ENCODE measurements around the gene FAM149A.

Gene FAM149A
- total RNA-seq, result 0 to 0.26 (median 0.19) reads per million in 3 donors

DNA sequence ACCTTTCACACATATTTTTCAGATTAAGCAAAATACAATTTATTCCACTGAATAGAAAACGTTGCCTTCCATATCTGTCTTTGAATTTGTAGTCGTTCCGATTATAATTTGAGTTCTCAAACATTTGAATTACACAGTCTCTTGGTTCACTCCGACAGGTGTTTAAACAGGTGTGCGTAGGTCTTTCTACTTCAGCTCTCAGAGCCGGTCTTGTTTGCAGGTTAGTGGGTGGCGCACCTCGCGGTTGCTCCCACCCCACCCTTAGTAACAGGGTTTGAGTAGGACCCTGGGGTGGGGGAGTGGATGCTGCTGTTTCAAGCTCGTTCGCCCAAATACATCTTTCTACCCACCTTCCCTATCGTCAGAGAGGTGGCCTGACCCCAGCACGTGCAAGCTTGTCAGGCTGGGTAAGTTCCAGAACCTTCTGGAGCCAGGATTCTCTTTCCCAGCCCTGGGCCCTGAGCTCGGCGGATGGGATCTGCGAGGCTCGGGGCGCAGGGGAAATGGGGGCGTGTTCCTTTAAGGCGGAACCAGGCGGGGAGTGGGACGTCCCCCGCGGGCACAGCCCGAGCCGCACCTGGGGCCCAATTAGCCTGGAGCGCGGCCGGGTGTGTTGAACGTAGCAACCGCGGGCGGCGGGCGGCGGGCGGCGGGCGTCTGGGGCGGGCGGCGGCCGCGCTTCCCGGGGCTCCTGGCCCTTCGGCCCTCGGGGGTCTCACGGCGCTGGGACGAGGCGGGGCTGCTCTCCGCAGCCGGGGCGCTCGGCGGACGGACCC is at the start of gene FAM149A:
FAM149A (plus strand) TSS at position 591 of the 776 bp plus-strand sequence.
- H3K36me3 ChIP-seq (ENCODE audit: control insufficient read depth, insufficient read depth, low read length), result no peaks in the 10 kb centered on the region
- H3K4me1 ChIP-seq (ENCODE audit: control insufficient read depth, insufficient read depth, low read length, poor library complexity, severe bottlenecking), result peaks cover 7% of the 10 kb centered on the region
- H3K9me3 ChIP-seq (ENCODE audit: control insufficient read depth, low read length), result no peaks in the 10 kb centered on the region
- H3K27ac ChIP-seq (ENCODE audit: insufficient read depth, low read length, poor library complexity, severe bottlenecking), result no peak within 1 kb of the TSS
- H3K27me3 ChIP-seq (replicated peaks; ENCODE audit: control insufficient read depth, insufficient read depth, low read length, poor library complexity, severe bottlenecking), result peaks cover 16% of the 10 kb centered on the region
- DNase-seq, result peak in 2 of 3 donors; percentile 3 to 11
- peak within 1 kb of the TSS; percentile 61 for H3K4me3 ChIP-seq (ENCODE audit: insufficient read depth, low read depth, low read length, poor library complexity, severe bottlenecking)

DNA sequence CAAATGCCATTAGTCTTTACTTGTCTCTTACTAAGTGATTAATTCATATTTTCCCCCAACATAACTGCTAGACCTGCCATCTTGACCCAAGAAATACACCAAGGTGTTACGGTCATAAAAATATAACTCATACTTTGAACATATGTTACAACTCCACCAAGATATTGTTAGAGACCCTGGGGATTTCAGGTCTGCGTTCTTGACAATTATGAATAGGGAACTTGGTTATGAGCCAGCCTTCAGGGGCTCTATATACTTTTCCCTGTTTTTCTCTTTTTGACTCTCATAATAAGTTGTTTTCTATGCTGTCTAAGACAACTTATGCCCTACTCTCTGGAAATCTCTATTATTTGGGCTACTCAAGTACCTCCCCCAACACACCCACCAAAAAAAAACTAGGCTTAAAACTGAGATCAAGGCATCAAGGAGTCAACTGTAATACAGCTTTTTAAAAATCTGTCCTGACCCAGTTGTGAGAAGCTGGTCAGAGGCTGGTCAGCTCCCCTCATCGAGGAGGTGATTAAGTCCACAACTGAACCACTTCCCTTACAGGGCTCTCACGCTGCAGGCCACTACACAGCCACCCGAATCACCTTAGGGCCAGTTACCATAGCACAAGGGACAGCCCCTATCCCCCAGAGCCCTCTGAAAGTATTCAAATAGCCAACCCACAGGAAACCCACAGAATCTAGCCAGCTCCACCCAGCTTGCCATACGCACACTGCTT is 46.1 kb upstream of the FAM149A start:
- peaks cover 3% of the 10 kb centered on the region for H3K27me3 ChIP-seq (replicated peaks; ENCODE audit: control insufficient read depth, insufficient read depth, low read length, poor library complexity, severe bottlenecking)
- H3K36me3 ChIP-seq (ENCODE audit: control insufficient read depth, insufficient read depth, low read length), result no peaks in the 10 kb centered on the region
- H3K4me1 ChIP-seq (ENCODE audit: control insufficient read depth, insufficient read depth, low read length, poor library complexity, severe bottlenecking), result peaks cover 6% of the 10 kb centered on the region
- no peak for DNase-seq
- H3K9me3 ChIP-seq (ENCODE audit: control insufficient read depth, low read length), result no peaks in the 10 kb centered on the region
- no peak overlapping the region for H3K27ac ChIP-seq (ENCODE audit: insufficient read depth, low read length, poor library complexity, severe bottlenecking)
- no peak overlapping the region for H3K4me3 ChIP-seq (ENCODE audit: insufficient read depth, low read depth, low read length, poor library complexity, severe bottlenecking)

- no peaks in the 10 kb centered on the region for H3K9me3 ChIP-seq (ENCODE audit: control insufficient read depth, low read length)
- DNase-seq, result no peak
- H3K36me3 ChIP-seq (ENCODE audit: control insufficient read depth, insufficient read depth, low read length), result no peaks in the 10 kb centered on the region
- H3K4me3 ChIP-seq (ENCODE audit: insufficient read depth, low read depth, low read length, poor library complexity, severe bottlenecking), result no peak overlapping the region
- H3K4me1 ChIP-seq (ENCODE audit: control insufficient read depth, insufficient read depth, low read length, poor library complexity, severe bottlenecking), result peaks cover 6% of the 10 kb centered on the region
- H3K27me3 ChIP-seq (replicated peaks; ENCODE audit: control insufficient read depth, insufficient read depth, low read length, poor library complexity, severe bottlenecking), result peaks cover 3% of the 10 kb centered on the region
- H3K27ac ChIP-seq (ENCODE audit: insufficient read depth, low read length, poor library complexity, severe bottlenecking), result no peak overlapping the region
These were observed 45.6 kb upstream of the FAM149A start for GRCh38 chr4:186058980-186059316.

DNA sequence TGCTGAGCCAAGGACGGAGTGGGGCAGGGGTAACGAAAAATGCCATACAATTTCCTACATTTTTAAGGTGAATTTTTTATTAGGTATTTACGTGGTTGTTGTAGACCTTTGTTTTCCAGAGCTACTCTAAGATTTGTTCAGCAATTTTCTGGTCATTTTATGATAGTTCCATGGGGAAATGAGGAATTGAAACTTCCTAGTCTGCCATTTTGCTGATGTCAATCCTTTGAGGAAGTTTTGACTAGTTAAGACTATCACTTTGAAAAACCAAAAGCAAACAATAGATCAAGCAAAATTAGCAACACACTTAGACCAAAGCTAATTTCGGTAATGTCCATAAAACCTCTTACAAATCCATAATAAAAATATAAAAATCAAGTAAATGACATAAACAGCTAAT is 42.6 kb upstream of the FAM149A start:
- Histone ChIP-seq H3K4me3 (ENCODE audit: insufficient read depth, low read depth, low read length, poor library complexity, severe bottlenecking) (no peak overlapping the region), H3K9me3 (ENCODE audit: control insufficient read depth, low read length) (no peaks in the 10 kb centered on the region), H3K36me3 (ENCODE audit: control insufficient read depth, insufficient read depth, low read length) (no peaks in the 10 kb centered on the region), H3K4me1 (ENCODE audit: control insufficient read depth, insufficient read depth, low read length, poor library complexity, severe bottlenecking) (peaks cover 6% of the 10 kb centered on the region), H3K27ac (ENCODE audit: insufficient read depth, low read length, poor library complexity, severe bottlenecking) (no peak overlapping the region), H3K27me3 (replicated peaks; ENCODE audit: control insufficient read depth, insufficient read depth, low read length, poor library complexity, severe bottlenecking) (peaks cover 3% of the 10 kb centered on the region)
- no peak for DNase-seq

- H3K27ac ChIP-seq (ENCODE audit: insufficient read depth, low read length, poor library complexity, severe bottlenecking), result no peak overlapping the region
- H3K36me3 ChIP-seq (ENCODE audit: control insufficient read depth, insufficient read depth, low read length), result no peaks in the 10 kb centered on the region
- H3K4me3 ChIP-seq (ENCODE audit: insufficient read depth, low read depth, low read length, poor library complexity, severe bottlenecking), result peak overlapping the region; percentile 63
- H3K9me3 ChIP-seq (ENCODE audit: control insufficient read depth, low read length), result no peaks in the 10 kb centered on the region
- peak in 2 of 3 donors; percentile 1 to 11 for DNase-seq
- no peaks in the 10 kb centered on the region for H3K27me3 ChIP-seq (replicated peaks; ENCODE audit: control insufficient read depth, insufficient read depth, low read length, poor library complexity, severe bottlenecking)
- H3K4me1 ChIP-seq (ENCODE audit: control insufficient read depth, insufficient read depth, low read length, poor library complexity, severe bottlenecking), result peaks cover 8% of the 10 kb centered on the region
These were observed 36.6 kb upstream of the FAM149A start for GRCh38 chr4:186067757-186068385.

DNA sequence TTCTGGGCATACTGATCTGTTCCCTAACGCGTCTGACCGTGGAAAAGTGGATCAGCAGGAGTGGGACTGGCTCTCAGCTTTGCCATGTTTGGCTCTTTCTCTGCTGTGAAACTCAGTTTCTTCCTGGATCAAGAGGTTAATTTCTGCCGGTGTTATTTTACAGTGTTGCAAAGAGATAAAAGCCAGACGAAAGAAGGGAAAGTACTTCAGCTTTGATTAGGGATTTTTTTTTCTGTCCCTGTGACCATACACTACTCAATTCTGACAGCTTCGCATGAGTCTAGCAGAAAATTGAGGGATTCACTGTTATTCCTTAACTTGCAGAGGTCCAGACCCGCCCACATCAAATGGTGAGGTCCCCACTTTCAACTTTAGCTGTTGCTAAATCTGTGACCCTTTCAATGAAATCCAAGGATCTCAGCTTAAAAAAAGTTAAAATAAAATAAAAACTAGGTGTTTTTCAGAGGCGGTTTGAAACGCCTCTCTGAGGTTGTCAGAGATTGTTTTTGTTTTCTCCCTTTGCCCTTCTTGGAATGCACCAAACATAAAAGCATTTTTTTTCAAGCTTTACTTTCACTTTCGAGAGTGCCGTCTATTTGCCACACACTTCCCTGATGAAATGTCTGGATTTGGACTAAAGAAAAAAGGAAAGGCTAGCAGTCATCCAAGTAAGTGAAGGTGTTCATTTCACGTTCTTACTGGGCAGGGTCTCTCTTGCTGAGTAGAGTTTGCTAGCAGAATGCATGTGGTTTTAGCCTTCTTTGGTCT is 35.7 kb upstream of the FAM149A start, which contains the start of gene TLR3:
TLR3 (plus strand) TSS at position 576 of the 768 bp plus-strand sequence. CDS start 7,464 bp downstream, outside the sequence.
- Histone ChIP-seq H3K36me3 (ENCODE audit: control insufficient read depth, insufficient read depth, low read length) (no peaks in the 10 kb centered on the region), H3K27ac (ENCODE audit: insufficient read depth, low read length, poor library complexity, severe bottlenecking) (no peak within 1 kb of the TSS), H3K27me3 (replicated peaks; ENCODE audit: control insufficient read depth, insufficient read depth, low read length, poor library complexity, severe bottlenecking) (no peaks in the 10 kb centered on the region), H3K4me3 (ENCODE audit: insufficient read depth, low read depth, low read length, poor library complexity, severe bottlenecking) (peak within 1 kb of the TSS; percentile 63), H3K9me3 (ENCODE audit: control insufficient read depth, low read length) (no peaks in the 10 kb centered on the region), H3K4me1 (ENCODE audit: control insufficient read depth, insufficient read depth, low read length, poor library complexity, severe bottlenecking) (peaks cover 8% of the 10 kb centered on the region)
- no peak for DNase-seq

- Histone ChIP-seq H3K27ac (ENCODE audit: insufficient read depth, low read length, poor library complexity, severe bottlenecking) (no peak overlapping the region), H3K9me3 (ENCODE audit: control insufficient read depth, low read length) (no peaks in the 10 kb centered on the region), H3K27me3 (replicated peaks; ENCODE audit: control insufficient read depth, insufficient read depth, low read length, poor library complexity, severe bottlenecking) (no peaks in the 10 kb centered on the region), H3K4me3 (ENCODE audit: insufficient read depth, low read depth, low read length, poor library complexity, severe bottlenecking) (no peak overlapping the region), H3K4me1 (ENCODE audit: control insufficient read depth, insufficient read depth, low read length, poor library complexity, severe bottlenecking) (peaks cover 8% of the 10 kb centered on the region), H3K36me3 (ENCODE audit: control insufficient read depth, insufficient read depth, low read length) (no peaks in the 10 kb centered on the region)
- DNase-seq, result no peak
These were observed 34.8 kb upstream of the FAM149A start for GRCh38 chr4:186069729-186070128.

DNA sequence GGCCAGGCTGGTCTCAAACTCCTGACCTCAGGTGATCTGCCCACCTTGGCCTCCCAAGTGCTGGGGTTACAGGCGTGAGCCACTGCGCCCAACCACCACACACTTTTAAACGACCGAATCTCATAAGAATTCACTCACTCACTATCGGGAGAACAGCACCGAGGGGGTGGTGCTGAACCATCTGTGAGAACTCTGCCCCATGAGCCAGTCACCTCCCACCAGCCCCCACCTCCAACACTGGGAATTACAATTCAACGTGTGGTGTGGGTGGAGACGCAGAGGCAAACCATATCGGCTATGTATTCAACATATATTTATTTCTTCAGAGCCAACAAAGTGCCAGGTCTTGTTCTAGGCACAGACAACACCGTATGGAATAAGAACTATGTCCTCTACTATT is 32.0 kb upstream of the FAM149A start:
- H3K4me3 ChIP-seq (ENCODE audit: insufficient read depth, low read depth, low read length, poor library complexity, severe bottlenecking), result no peak overlapping the region

GRCh38 chr4:186074189-186074588 is 30.3 kb upstream of the FAM149A start:
- no peak overlapping the region for H3K4me3 ChIP-seq (ENCODE audit: insufficient read depth, low read depth, low read length, poor library complexity, severe bottlenecking)
- no peaks in the 10 kb centered on the region for H3K36me3 ChIP-seq (ENCODE audit: control insufficient read depth, insufficient read depth, low read length)
- no peaks in the 10 kb centered on the region for H3K9me3 ChIP-seq (ENCODE audit: control insufficient read depth, low read length)
- H3K4me1 ChIP-seq (ENCODE audit: control insufficient read depth, insufficient read depth, low read length, poor library complexity, severe bottlenecking), result no peaks in the 10 kb centered on the region
- DNase-seq, result no peak
- H3K27me3 ChIP-seq (replicated peaks; ENCODE audit: control insufficient read depth, insufficient read depth, low read length, poor library complexity, severe bottlenecking), result no peaks in the 10 kb centered on the region
- H3K27ac ChIP-seq (ENCODE audit: insufficient read depth, low read length, poor library complexity, severe bottlenecking), result no peak overlapping the region

More for the DNA sequence above, 32.0 kb upstream of the FAM149A start:
- Histone ChIP-seq H3K9me3 (ENCODE audit: control insufficient read depth, low read length) (no peaks in the 10 kb centered on the region), H3K27ac (ENCODE audit: insufficient read depth, low read length, poor library complexity, severe bottlenecking) (no peak overlapping the region), H3K36me3 (ENCODE audit: control insufficient read depth, insufficient read depth, low read length) (no peaks in the 10 kb centered on the region), H3K27me3 (replicated peaks; ENCODE audit: control insufficient read depth, insufficient read depth, low read length, poor library complexity, severe bottlenecking) (no peaks in the 10 kb centered on the region), H3K4me1 (ENCODE audit: control insufficient read depth, insufficient read depth, low read length, poor library complexity, severe bottlenecking) (peaks cover 8% of the 10 kb centered on the region)
- no peak for DNase-seq
